ENCODE measurements around the gene PEX11A.
A peak's percentile ranks its signal among the peaks of the same experiment; 100 is the strongest.

Gene PEX11A, protein sequence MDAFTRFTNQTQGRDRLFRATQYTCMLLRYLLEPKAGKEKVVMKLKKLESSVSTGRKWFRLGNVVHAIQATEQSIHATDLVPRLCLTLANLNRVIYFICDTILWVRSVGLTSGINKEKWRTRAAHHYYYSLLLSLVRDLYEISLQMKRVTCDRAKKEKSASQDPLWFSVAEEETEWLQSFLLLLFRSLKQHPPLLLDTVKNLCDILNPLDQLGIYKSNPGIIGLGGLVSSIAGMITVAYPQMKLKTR

DNA sequence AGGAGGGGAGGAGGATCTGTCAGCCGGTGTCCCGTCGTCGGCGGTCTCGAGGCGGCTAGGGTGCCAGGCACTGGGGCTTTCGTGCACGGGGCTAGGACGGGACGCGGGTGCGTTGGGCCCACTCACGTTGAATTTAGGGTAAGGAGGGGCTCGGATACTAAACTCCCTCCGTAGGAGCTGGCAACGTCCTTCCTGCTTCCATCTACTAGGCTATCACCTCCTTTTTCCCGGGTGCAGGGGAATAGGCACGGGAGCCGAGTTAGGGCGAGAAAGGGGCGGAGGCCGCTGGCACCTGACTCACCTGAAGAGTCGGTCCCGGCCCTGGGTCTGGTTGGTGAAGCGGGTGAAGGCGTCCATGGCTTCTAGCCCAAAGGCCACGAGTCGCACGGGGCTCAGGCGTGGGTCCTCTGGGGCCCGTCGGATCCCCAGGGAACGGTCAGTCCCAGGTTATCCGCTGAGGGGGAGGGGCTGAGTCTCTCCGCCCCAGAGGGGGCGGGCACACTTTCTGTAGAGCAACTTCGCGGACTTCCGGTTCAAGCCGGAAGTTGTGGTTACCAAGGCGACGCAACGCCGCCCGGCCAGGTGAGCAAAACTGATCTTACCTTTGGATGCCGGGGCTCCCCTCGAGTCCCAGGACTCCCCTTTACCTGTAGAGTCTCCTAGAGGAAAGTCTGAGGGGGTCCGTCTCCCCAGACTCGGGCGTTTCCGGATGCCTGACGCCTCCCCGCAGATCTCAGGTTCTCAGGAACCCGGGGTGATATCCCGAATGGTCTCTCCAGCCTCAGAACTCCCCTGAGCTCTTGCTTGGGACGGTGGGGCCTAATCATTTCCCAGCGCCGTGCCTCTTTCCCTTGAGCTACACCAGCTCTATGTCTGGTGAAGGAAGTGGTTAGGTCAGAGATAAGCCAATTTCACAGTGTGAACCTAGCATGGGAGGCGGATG, at the start of gene PEX11A, which contains the start of gene WDR93:
TSS of gene PEX11A (minus strand) at position 479 of the 943 bp plus-strand sequence. CDS start at position 357, 122 bp downstream.
TSS of gene WDR93 (plus strand) at position 536 of the 943 bp plus-strand sequence. CDS start 10,936 bp downstream, outside the sequence.
- H2AFZ ChIP-seq (ENCODE audit: low read length), result peak within 1 kb of the TSS; percentile 71; the same call in 1 of the 2 replicates
- peak within 1 kb of the TSS; percentile 72 for H3K4me2 ChIP-seq (ENCODE audit: low read length)
- peak within 1 kb of the TSS; percentile 38; the same call in 1 of the 2 replicates for H3K9ac ChIP-seq (ENCODE audit: low read length)

DNA sequence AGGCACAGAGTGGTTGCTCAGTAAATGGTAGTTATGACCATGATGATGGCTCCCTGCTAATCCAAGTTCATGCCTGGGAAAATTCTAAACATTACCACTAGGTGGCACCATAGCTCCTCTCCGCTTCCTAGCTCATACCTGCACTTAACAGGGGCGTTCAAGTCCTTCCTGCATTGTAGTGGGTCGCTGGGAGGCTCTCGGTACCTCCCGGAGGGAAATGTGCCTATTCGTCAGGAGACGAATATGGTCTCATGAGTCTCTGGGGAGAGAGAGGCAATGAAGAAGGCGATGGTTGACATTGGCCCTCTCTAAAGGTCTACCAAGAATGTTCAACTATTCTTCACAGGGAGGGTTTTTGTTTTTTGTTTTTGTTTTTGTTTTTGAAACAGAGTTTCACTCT, 49.6 kb upstream of the PEX11A start:
- no peak overlapping the region for H3K9ac ChIP-seq (ENCODE audit: low read length)
- H3K9me2 ChIP-seq (ENCODE audit: low read depth, low read length), result no peaks in the 10 kb centered on the region
- TF ChIP-seq, protein P1, sequence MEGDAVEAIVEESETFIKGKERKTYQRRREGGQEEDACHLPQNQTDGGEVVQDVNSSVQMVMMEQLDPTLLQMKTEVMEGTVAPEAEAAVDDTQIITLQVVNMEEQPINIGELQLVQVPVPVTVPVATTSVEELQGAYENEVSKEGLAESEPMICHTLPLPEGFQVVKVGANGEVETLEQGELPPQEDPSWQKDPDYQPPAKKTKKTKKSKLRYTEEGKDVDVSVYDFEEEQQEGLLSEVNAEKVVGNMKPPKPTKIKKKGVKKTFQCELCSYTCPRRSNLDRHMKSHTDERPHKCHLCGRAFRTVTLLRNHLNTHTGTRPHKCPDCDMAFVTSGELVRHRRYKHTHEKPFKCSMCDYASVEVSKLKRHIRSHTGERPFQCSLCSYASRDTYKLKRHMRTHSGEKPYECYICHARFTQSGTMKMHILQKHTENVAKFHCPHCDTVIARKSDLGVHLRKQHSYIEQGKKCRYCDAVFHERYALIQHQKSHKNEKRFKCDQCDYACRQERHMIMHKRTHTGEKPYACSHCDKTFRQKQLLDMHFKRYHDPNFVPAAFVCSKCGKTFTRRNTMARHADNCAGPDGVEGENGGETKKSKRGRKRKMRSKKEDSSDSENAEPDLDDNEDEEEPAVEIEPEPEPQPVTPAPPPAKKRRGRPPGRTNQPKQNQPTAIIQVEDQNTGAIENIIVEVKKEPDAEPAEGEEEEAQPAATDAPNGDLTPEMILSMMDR (IDR thresholded peaks at IDR 0.05; ENCODE audit: low read length), result peak; percentile 84
- no peak for TF ChIP-seq EZH2 (IDR thresholded peaks at IDR 0.05; ENCODE audit: borderline replicate concordance, low read length)
- H3K4me1 ChIP-seq (ENCODE audit: insufficient read depth, low read length, severe bottlenecking), result no peaks in the 10 kb centered on the region
- no peaks in the 10 kb centered on the region for H4K20me1 ChIP-seq (ENCODE audit: insufficient read depth, low read length)
- no peak overlapping the region for H2AFZ ChIP-seq (ENCODE audit: low read length)
- no peaks in the 10 kb centered on the region for H3F3A ChIP-seq (ENCODE audit: insufficient read depth, low read length)
- no peaks in the 10 kb centered on the region for H3K36me3 ChIP-seq (ENCODE audit: insufficient read depth, low read length)
- no peaks in the 10 kb centered on the region for H3K79me2 ChIP-seq (ENCODE audit: insufficient read depth, low read length)
- H3K4me2 ChIP-seq (ENCODE audit: low read length), result no peak overlapping the region
- H3K27me3 ChIP-seq (ENCODE audit: insufficient read depth, low read length), result no peaks in the 10 kb centered on the region; the same call in none of the 2 replicates
- no peak overlapping the region for H3K4me3 ChIP-seq (ENCODE audit: low read depth, low read length, poor library complexity, severe bottlenecking)
- H3K27ac ChIP-seq (ENCODE audit: low read depth, low read length, poor library complexity, severe bottlenecking), result no peak overlapping the region
- no peaks in the 10 kb centered on the region for H3K9me3 ChIP-seq (ENCODE audit: low read length)

More for the DNA sequence above, at the start of gene PEX11A, which contains the start of gene WDR93:
- Histone ChIP-seq H3K27me3 (ENCODE audit: insufficient read depth, low read length) (no peaks in the 10 kb centered on the region), H3K4me3 (ENCODE audit: low read depth, low read length, poor library complexity, severe bottlenecking) (peak within 1 kb of the TSS; percentile 73), H3K4me1 (ENCODE audit: insufficient read depth, low read length, severe bottlenecking) (peaks cover 6% of the 10 kb centered on the region), H4K20me1 (ENCODE audit: insufficient read depth, low read length) (no peaks in the 10 kb centered on the region), H3K9me2 (ENCODE audit: low read depth, low read length) (no peaks in the 10 kb centered on the region), H3K27ac (ENCODE audit: low read depth, low read length, poor library complexity, severe bottlenecking) (no peak within 1 kb of the TSS), H3K36me3 (ENCODE audit: insufficient read depth, low read length) (no peaks in the 10 kb centered on the region), H3K79me2 (ENCODE audit: insufficient read depth, low read length) (no peaks in the 10 kb centered on the region), H3K9me3 (ENCODE audit: low read length) (no peaks in the 10 kb centered on the region), H3F3A (ENCODE audit: insufficient read depth, low read length) (no peaks in the 10 kb centered on the region)
- TF ChIP-seq, protein P1 (IDR thresholded peaks at IDR 0.05; ENCODE audit: low read length), result no peak
- TF ChIP-seq EZH2 (IDR thresholded peaks at IDR 0.05; ENCODE audit: borderline replicate concordance, low read length), result no peak

DNA sequence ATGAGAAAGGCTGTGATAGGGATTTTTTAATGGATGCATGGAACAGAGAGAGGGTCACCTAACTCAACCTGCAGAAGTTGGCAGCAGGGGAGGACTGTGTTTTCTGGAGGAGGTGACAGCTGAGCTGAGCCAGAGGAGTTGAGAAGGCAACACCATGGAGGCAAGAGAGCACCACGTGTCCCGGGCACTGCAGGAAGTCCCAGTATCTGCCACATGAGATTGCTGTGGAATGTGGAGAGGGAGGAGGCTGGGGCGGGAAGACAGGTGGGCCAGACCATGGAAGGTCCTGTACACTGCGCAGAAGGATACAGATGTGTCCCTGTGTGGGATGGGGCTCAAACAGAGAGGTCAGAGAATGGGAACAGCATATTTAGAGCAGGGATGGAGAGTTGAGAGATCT, 45.2 kb upstream of the PEX11A start:
- no peak overlapping the region for H3K4me3 ChIP-seq (ENCODE audit: low read depth, low read length, poor library complexity, severe bottlenecking)
- no peaks in the 10 kb centered on the region for H3K79me2 ChIP-seq (ENCODE audit: insufficient read depth, low read length)
- no peak overlapping the region for H3K9ac ChIP-seq (ENCODE audit: low read length)
- TF ChIP-seq EZH2 (IDR thresholded peaks at IDR 0.05; ENCODE audit: borderline replicate concordance, low read length), result no peak
- TF ChIP-seq, protein P1 (IDR thresholded peaks at IDR 0.05; ENCODE audit: low read length), result no peak
- no peaks in the 10 kb centered on the region; the same call in 1 of the 2 replicates for H3K27me3 ChIP-seq (ENCODE audit: insufficient read depth, low read length)
- no peaks in the 10 kb centered on the region for H3K9me2 ChIP-seq (ENCODE audit: low read depth, low read length)
- no peak overlapping the region for H2AFZ ChIP-seq (ENCODE audit: low read length)
- no peaks in the 10 kb centered on the region for H3K9me3 ChIP-seq (ENCODE audit: low read length)
- H3K27ac ChIP-seq (ENCODE audit: low read depth, low read length, poor library complexity, severe bottlenecking), result no peak overlapping the region
- H3K4me1 ChIP-seq (ENCODE audit: insufficient read depth, low read length, severe bottlenecking), result no peaks in the 10 kb centered on the region
- H3K36me3 ChIP-seq (ENCODE audit: insufficient read depth, low read length), result no peaks in the 10 kb centered on the region
- no peaks in the 10 kb centered on the region for H4K20me1 ChIP-seq (ENCODE audit: insufficient read depth, low read length)
- no peaks in the 10 kb centered on the region for H3F3A ChIP-seq (ENCODE audit: insufficient read depth, low read length)
- no peak overlapping the region for H3K4me2 ChIP-seq (ENCODE audit: low read length)

Data from OCI-LY1 (cell line).